Left ventricle myocardium superior (tissue), 1 donor: ENCODE data around the gene UNKL. TPM values are rescaled to one million over a fixed set of nuclear protein-coding genes. Genes with fewer than 3 reads are reported as not detected.

ENCODE experiments used
- ATAC-seq: fragments of 200-7000 bp; cut with Tn5 transposase; one replicate; pipeline ENCODE4 v1.9.1; 2020; ENCODE audit warnings: mild to moderate bottlenecking, moderate library complexity
- DNase-seq: peaks from one replicate; pipeline ENCODE4 v3.0.0-alpha.2; 2020
- intact Hi-C: fragments of 100-400 bp; cut with micrococcal nuclease; formaldehyde crosslinking; loops from one replicate; pipeline ENCODE4 v1.11.0; 2022
- total RNA-seq: library from RNA; stranded (reverse); fragmentation: NEBNext Ultra II Directional; extraction: Animal tissue kit (Norgen Biotek cat#: 25700); gene quantifications from one replicate; pipeline ENCODE4 v1.2.1, GENCODE V29; 2021
- donor health status: DM: no; HTN: yes; CAD: no; lungs with severe emphysema.

The UNKL gene
- total RNA-seq, 1 donor from 2014 or later: 16.4 TPM

GRCh38 chr16:1434644-1435592 is 20.4 kb upstream of the UNKL start:
- no peak for DNase-seq
- intact Hi-C loops: no loop called here
- no peak for ATAC-seq

GRCh38 chr16:1433756-1434155 is 19.3 kb upstream of the UNKL start:
- no peak for ATAC-seq
- no peak for DNase-seq
- intact Hi-C loops: no loop called here

GRCh38 chr16:1433263-1433560 is 18.7 kb upstream of the UNKL start:
- no peak for ATAC-seq
- intact Hi-C loops: no loop called here
- DNase-seq: no peak

- ATAC-seq: peak; percentile 15
- intact Hi-C loops: no loop called here
- no peak for DNase-seq
Measured at GRCh38 chr16:1432388-1433262, 18.1 kb upstream of the UNKL start.

GRCh38 chr16:1431497-1432270 is 17.2 kb upstream of the UNKL start:
- intact Hi-C loops: no loop called here
- DNase-seq (no peak), ATAC-seq (no peak)

- DNase-seq: no peak
- no peak for ATAC-seq
- intact Hi-C loops: no loop called here
Measured at GRCh38 chr16:1430759-1431496, 16.4 kb upstream of the UNKL start, which contains the start of gene PERCC1. PERCC1 (plus strand) TSS chr16:1431078; CDS start chr16:1432594, 1,516 bp downstream.

GRCh38 chr16:1430214-1430758 is 15.8 kb upstream of the UNKL start:
- no peak for ATAC-seq
- DNase-seq: no peak
- intact Hi-C loops: no loop called here

GRCh38 chr16:1429631-1430030 is 15.1 kb upstream of the UNKL start:
- intact Hi-C loops: no loop called here
- ATAC-seq: no peak

GRCh38 chr16:1429012-1429411 is 14.5 kb upstream of the UNKL start:
- DNase-seq: no peak

More at GRCh38 chr16:1429631-1430030, 15.1 kb upstream of the UNKL start:
- DNase-seq: no peak

GRCh38 chr16:1428511-1428910 is 14.0 kb upstream of the UNKL start:
- intact Hi-C loops: no loop called here
- peak; percentile 45 for ATAC-seq
- peak; percentile 65 for DNase-seq

More at GRCh38 chr16:1429012-1429411, 14.5 kb upstream of the UNKL start:
- intact Hi-C loops: no loop called here
- ATAC-seq: no peak

- intact Hi-C loops: no loop called here
- ATAC-seq: no peak
Measured at GRCh38 chr16:1427473-1428461, 13.3 kb upstream of the UNKL start.

GRCh38 chr16:1426734-1427471 is 12.4 kb upstream of the UNKL start:
- DNase-seq: no peak
- ATAC-seq: no peak
- intact Hi-C loops: no loop called here

More at GRCh38 chr16:1427473-1428461, 13.3 kb upstream of the UNKL start:
- no peak for DNase-seq

GRCh38 chr16:1425616-1426370 is 11.3 kb upstream of the UNKL start:
- no peak for DNase-seq
- intact Hi-C loops: no loop called here
- ATAC-seq: no peak

GRCh38 chr16:1424028-1424427 is 9.5 kb upstream of the UNKL start:
- no peak for ATAC-seq
- intact Hi-C loops: no loop called here
- no peak for DNase-seq

- ATAC-seq: no peak
- intact Hi-C loops: no loop called here
- DNase-seq: no peak
Measured at GRCh38 chr16:1422076-1422475, 7.6 kb upstream of the UNKL start.

GRCh38 chr16:1420111-1420539 is 5.6 kb upstream of the UNKL start:
- no peak for ATAC-seq
- no peak for DNase-seq
- intact Hi-C loops: no loop called here
